Measurements from ENCODE around the gene CRYBB3. TPM values are rescaled to one million over a fixed set of nuclear protein-coding genes. Genes with fewer than 3 reads are reported as not detected.

The CRYBB3 gene
- total and polyA plus RNA-seq, 2 of the 4 experiments (the other 2 are of a cell fraction), result not detected

GRCh38 chr22:25182131-25183110, 17.2 kb upstream of the CRYBB3 start:
- peaks cover 2% of the 10 kb centered on the region; the same call in 1 of the 2 replicates for H3K27me3 ChIP-seq (ENCODE audit: control insufficient read depth, insufficient read depth, low read length)
- ATAC-seq (ENCODE audit: low read depth), result no peak
- no peak overlapping the region for H2BK15ac ChIP-seq (ENCODE audit: low read depth, low read length)
- no peak overlapping the region for H2BK20ac ChIP-seq (ENCODE audit: low read depth, low read length)
- H4K91ac ChIP-seq (ENCODE audit: insufficient read depth, low read depth, low read length), result no peak overlapping the region
- H2BK5ac ChIP-seq (ENCODE audit: low read depth, low read length, poor library complexity, severe bottlenecking), result no peak overlapping the region
- no peaks in the 10 kb centered on the region for H3K4me1 ChIP-seq (ENCODE audit: control insufficient read depth, insufficient read depth, low read length)
- in situ Hi-C loops (cut with MboI; ENCODE audit: low sequenced_read_pairs), result no loop called here
- no peaks in the 10 kb centered on the region for H3K79me1 ChIP-seq (ENCODE audit: low read depth in 1 of 2, low read length in 2 of 2)
- no peaks in the 10 kb centered on the region for H3K36me3 ChIP-seq (ENCODE audit: control insufficient read depth, insufficient read depth, low read length)
- no TSS peak for BruUV-seq (replicated peaks)
- H3K4me3 ChIP-seq (ENCODE audit: insufficient read depth, low read depth, low read length), result no peak overlapping the region
- H3K4ac ChIP-seq (ENCODE audit: low read depth, low read length), result no peak overlapping the region
- H3K27ac ChIP-seq (ENCODE audit: insufficient read depth, low read length), result no peak overlapping the region
- TF ChIP-seq ELK1 (IDR thresholded peaks at IDR 0.05; ENCODE audit: borderline replicate concordance, low read depth, low read length) (no peak), USF2 (IDR thresholded peaks at IDR 0.05; ENCODE audit: low read depth, low read length) (no peak), CHD1 (IDR thresholded peaks at IDR 0.05; ENCODE audit: low read depth, low read length) (no peak), MAZ (IDR thresholded peaks at IDR 0.05; ENCODE audit: borderline replicate concordance, low read depth, low read length) (no peak), MAFK (IDR thresholded peaks at IDR 0.05; ENCODE audit: low read depth, low read length) (no peak), MXI1 (IDR thresholded peaks at IDR 0.05; ENCODE audit: borderline replicate concordance, low read depth, low read length) (no peak)
- H3K4me2 ChIP-seq (ENCODE audit: low read depth, low read length), result no peak overlapping the region
- H2AFZ ChIP-seq (replicated peaks; ENCODE audit: low read length, poor library complexity), result no peak overlapping the region
- H3K23ac ChIP-seq (ENCODE audit: low read depth, low read length), result no peak overlapping the region
- POLR2A ChIA-PET (ENCODE audit: unreplicated experiment), result no interaction called here
- 74% methylated on average over 6 of the region's 10 CpGs; no CpG with 5 or more reads in 1 of the 2 experiments for WGBS, 2 experiments (ENCODE audit: extremely low coverage in 2 of 2, insufficient read length in 1 of 2)
- dilution Hi-C loops (cut with HindIII; ENCODE audit: low sequenced_read_pairs, unreplicated experiment), result no loop called here
- CTCF ChIA-PET, result no interaction called here
- no peak overlapping the region for H3K18ac ChIP-seq (ENCODE audit: low read depth, low read length)
- no peak overlapping the region for H3K56ac ChIP-seq (ENCODE audit: extremely low read depth, insufficient read depth, low read length)
- no peaks in the 10 kb centered on the region for H4K20me1 ChIP-seq (ENCODE audit: insufficient read depth, low read length)
- no peak overlapping the region for H3K9ac ChIP-seq (ENCODE audit: low read depth, low read length)
- peaks cover 6% of the 10 kb centered on the region for H3K9me3 ChIP-seq (ENCODE audit: control insufficient read depth, insufficient read depth, low read length)
- H2AK5ac ChIP-seq (ENCODE audit: low read depth, low read length), result no peak overlapping the region
- H3K14ac ChIP-seq (replicated peaks; ENCODE audit: low read depth, low read length), result no peak overlapping the region
- no peak overlapping the region for H4K8ac ChIP-seq (ENCODE audit: low read depth in 2 of 2, low read length in 2 of 2)
- intact Hi-C loops (cut with micrococcal nuclease), result no loop called here
- no peak overlapping the region for H4K5ac ChIP-seq (ENCODE audit: low read depth, low read length)
- no peak overlapping the region for H2BK120ac ChIP-seq (ENCODE audit: low read depth, low read length)
- H3K9me1 ChIP-seq (ENCODE audit: insufficient read depth, low read length), result no peaks in the 10 kb centered on the region
- DNase-seq, result no peak
- H2AK9ac ChIP-seq (replicated peaks; ENCODE audit: low read depth, low read length, poor library complexity), result no peak overlapping the region
